Stimulated activated CD4-positive, alpha-beta T cell treated with anti-CD3 and anti-CD28 coated beads, Interleukin-4, amount 100 ng/mL, for 4 hours (primary cell): Measurements from ENCODE around the gene CRTC1.

ENCODE experiments used
- DNase-seq, 2 experiments: peaks; one replicate each; pipeline ENCODE4 v3.0.0-alpha.2; 2020

Gene CRTC1

GRCh38 chr19:18750295-18750970 lies 67.0 kb downstream of the CRTC1 start:
- no peak for DNase-seq

- no peak for DNase-seq
Measured at GRCh38 chr19:18751571-18751970, 68.1 kb downstream of the CRTC1 start.

- no peak for DNase-seq
Measured at GRCh38 chr19:18754501-18754900, 71.0 kb downstream of the CRTC1 start.

GRCh38 chr19:18756896-18757295 lies 73.4 kb downstream of the CRTC1 start:
- DNase-seq: no peak

GRCh38 chr19:18759304-18759994 lies 76.0 kb downstream of the CRTC1 start:
- DNase-seq: no peak

- DNase-seq: no peak
Measured at GRCh38 chr19:18759995-18760426, 76.5 kb downstream of the CRTC1 start.

GRCh38 chr19:18760440-18761383 lies 77.2 kb downstream of the CRTC1 start:
- DNase-seq: no peak

- no peak for DNase-seq
Measured at GRCh38 chr19:18761531-18762110, 78.1 kb downstream of the CRTC1 start.

GRCh38 chr19:18762125-18763023 lies 78.9 kb downstream of the CRTC1 start:
- DNase-seq: no peak

GRCh38 chr19:18763674-18764590 lies 80.5 kb downstream of the CRTC1 start:
- DNase-seq: no peak

- DNase-seq: no peak
Measured at GRCh38 chr19:18764591-18765051, 81.1 kb downstream of the CRTC1 start.

- DNase-seq: no peak
Measured at GRCh38 chr19:18765224-18765623, 81.7 kb downstream of the CRTC1 start.

GRCh38 chr19:18768046-18768771 lies 84.7 kb downstream of the CRTC1 start:
- DNase-seq: no peak

GRCh38 chr19:18768997-18769891 lies 85.8 kb downstream of the CRTC1 start:
- no peak for DNase-seq

- DNase-seq: no peak
Measured at GRCh38 chr19:18769989-18770528, 86.6 kb downstream of the CRTC1 start.

- DNase-seq: no peak
Measured at GRCh38 chr19:18770663-18771327, 87.3 kb downstream of the CRTC1 start.

GRCh38 chr19:18771328-18772242 lies 88.1 kb downstream of the CRTC1 start:
- DNase-seq: no peak
